Measurements from ENCODE around the gene ILF2.

ILF2 gene

GRCh38 chr1:153624965-153625611 is 45.7 kb downstream of the ILF2 start:
- H3K4me1 ChIP-seq (ENCODE audit: insufficient read depth, low read length): peaks cover 45% of the 10 kb centered on the region
- no peak overlapping the region for H3K9ac ChIP-seq (ENCODE audit: low read length)
- H3K36me3 ChIP-seq (ENCODE audit: insufficient read depth, low read length): peaks cover 5% of the 10 kb centered on the region
- peak overlapping the region; percentile 37 for H3K27ac ChIP-seq (ENCODE audit: low read depth, low read length)
- H3K27me3 ChIP-seq (ENCODE audit: control insufficient read depth in 1 of 2, insufficient read depth in 2 of 2, low read length in 2 of 2): no peaks in the 10 kb centered on the region
- H3K9me3 ChIP-seq (ENCODE audit: low read length): no peaks in the 10 kb centered on the region
- peak overlapping the region in 1 of 2 donors; percentile 27 for H3K4me3 ChIP-seq (ENCODE audit: low read depth in 1 of 2, low read length in 2 of 2)

DNA sequence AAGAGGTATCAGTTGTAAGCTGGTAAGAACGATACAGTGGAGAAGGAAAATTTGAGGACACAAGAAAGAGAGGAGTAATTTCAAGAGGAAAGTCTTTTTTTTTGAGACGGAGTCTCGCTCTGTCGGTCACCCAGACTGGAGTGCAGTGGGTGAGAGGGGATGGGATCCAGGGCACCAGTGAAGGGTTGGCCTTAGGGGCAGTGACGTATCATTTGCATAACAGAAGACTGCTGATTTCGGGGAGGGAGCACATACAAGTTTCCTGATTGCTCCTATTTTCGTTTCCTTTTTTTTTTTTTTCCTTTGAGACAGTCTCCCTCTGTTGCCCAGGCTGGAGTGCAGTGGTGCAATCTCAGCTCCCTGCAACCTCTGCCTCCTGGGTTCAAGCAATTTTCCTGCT is 47.7 kb downstream of the ILF2 start:
- Histone ChIP-seq H3K4me1 (ENCODE audit: insufficient read depth, low read length) (peaks cover 44% of the 10 kb centered on the region), H3K9ac (ENCODE audit: low read length) (no peak overlapping the region), H3K4me3 (ENCODE audit: low read depth in 1 of 2, low read length in 2 of 2) (no peak overlapping the region), H3K27ac (ENCODE audit: low read depth, low read length) (no peak overlapping the region), H3K27me3 (ENCODE audit: control insufficient read depth in 1 of 2, insufficient read depth in 2 of 2, low read length in 2 of 2) (no peaks in the 10 kb centered on the region), H3K9me3 (ENCODE audit: low read length) (no peaks in the 10 kb centered on the region), H3K36me3 (ENCODE audit: insufficient read depth, low read length) (peaks cover 5% of the 10 kb centered on the region)

DNA sequence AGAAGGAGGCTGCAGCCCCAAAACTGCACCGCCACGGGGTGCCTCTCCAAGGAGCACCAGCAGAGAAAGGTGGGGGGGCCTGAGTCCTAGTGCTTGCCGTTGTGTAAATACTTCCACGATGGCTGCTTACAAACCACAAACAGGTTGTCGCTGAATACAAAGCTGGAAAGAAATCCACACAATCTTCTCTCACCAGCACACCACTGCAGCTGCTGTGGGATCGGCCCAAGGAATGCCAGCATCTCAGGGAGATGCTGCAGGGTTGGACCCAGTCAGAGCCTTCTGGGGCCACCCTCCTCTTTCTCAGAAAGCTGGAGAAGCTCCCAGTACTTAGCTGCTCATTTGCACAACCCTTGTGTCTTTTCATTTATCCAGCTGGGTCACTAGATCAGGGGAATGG is 51.6 kb downstream of the ILF2 start:
- Histone ChIP-seq H3K36me3 (ENCODE audit: insufficient read depth, low read length) (peaks cover 5% of the 10 kb centered on the region), H3K27me3 (ENCODE audit: control insufficient read depth in 1 of 2, insufficient read depth in 2 of 2, low read length in 2 of 2) (no peaks in the 10 kb centered on the region), H3K9me3 (ENCODE audit: low read length) (no peaks in the 10 kb centered on the region), H3K9ac (ENCODE audit: low read length) (no peak overlapping the region), H3K4me1 (ENCODE audit: insufficient read depth, low read length) (peaks cover 7% of the 10 kb centered on the region), H3K27ac (ENCODE audit: low read depth, low read length) (no peak overlapping the region), H3K4me3 (ENCODE audit: low read depth in 1 of 2, low read length in 2 of 2) (no peak overlapping the region)

DNA sequence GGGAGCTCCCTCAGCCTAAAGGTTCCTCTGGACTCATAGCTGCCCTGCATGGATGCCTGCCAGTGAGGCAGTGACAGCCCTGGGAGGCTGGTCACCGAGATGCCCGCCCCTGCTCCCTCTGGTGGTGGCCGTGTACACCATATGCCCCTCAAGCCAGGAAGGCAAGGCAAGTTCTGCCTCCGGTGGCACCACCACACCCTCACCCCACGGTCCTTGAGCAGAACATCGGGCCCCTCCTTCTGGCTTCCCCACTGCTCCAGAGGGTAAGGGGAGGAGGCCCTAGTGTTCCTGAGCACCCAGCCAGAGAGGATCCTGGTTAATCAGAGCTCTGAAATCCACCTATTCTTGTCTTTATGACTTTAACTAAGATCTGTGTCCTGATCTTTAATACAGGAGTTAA is 53.1 kb downstream of the ILF2 start:
- H3K27ac ChIP-seq (ENCODE audit: low read depth, low read length): no peak overlapping the region

DNA sequence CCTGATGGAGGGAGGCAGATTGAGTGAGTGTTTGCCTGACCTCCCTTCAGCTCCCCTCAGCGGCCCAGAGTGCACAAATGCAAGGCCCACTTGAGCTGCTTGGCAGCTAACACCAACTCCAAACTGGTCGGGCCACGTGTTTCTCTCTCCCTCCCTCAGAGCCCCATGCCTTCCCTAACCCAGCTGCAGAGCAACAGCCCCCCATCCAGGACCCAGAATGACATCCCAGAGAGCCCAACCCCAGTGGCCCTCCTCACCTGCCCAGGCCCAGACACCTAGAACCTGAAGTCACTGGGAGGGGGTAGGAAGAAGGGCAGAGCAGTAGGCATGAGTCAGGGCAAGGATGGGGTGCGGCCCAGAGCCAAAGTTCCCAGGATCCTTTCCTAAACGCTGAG is 53.9 kb downstream of the ILF2 start:
- Histone ChIP-seq H3K27me3 (ENCODE audit: control insufficient read depth in 1 of 2, insufficient read depth in 2 of 2, low read length in 2 of 2) (no peaks in the 10 kb centered on the region), H3K27ac (ENCODE audit: low read depth, low read length) (no peak overlapping the region), H3K9ac (ENCODE audit: low read length) (no peak overlapping the region), H3K36me3 (ENCODE audit: insufficient read depth, low read length) (no peaks in the 10 kb centered on the region), H3K4me1 (ENCODE audit: insufficient read depth, low read length) (peaks cover 7% of the 10 kb centered on the region), H3K9me3 (ENCODE audit: low read length) (no peaks in the 10 kb centered on the region), H3K4me3 (ENCODE audit: low read depth in 1 of 2, low read length in 2 of 2) (no peak overlapping the region)

More for the DNA sequence above, 53.1 kb downstream of the ILF2 start:
- Histone ChIP-seq H3K4me3 (ENCODE audit: low read depth in 1 of 2, low read length in 2 of 2) (no peak overlapping the region), H3K27me3 (ENCODE audit: control insufficient read depth in 1 of 2, insufficient read depth in 2 of 2, low read length in 2 of 2) (no peaks in the 10 kb centered on the region), H3K4me1 (ENCODE audit: insufficient read depth, low read length) (peaks cover 7% of the 10 kb centered on the region), H3K36me3 (ENCODE audit: insufficient read depth, low read length) (peaks cover 5% of the 10 kb centered on the region), H3K9ac (ENCODE audit: low read length) (no peak overlapping the region), H3K9me3 (ENCODE audit: low read length) (no peaks in the 10 kb centered on the region)

GRCh38 chr1:153616144-153616916 is 54.5 kb downstream of the ILF2 start, which contains the start of gene S100A14:
Gene S100A14, minus strand, starts transcription at chr1:153616325. Its CDS starts 467 bp downstream, at chr1:153615858.
- no peak within 1 kb of the TSS for H3K27ac ChIP-seq (ENCODE audit: low read depth, low read length)
- H3K36me3 ChIP-seq (ENCODE audit: insufficient read depth, low read length): no peaks in the 10 kb centered on the region
- H3K4me3 ChIP-seq (ENCODE audit: low read depth in 1 of 2, low read length in 2 of 2): no peak within 1 kb of the TSS
- H3K4me1 ChIP-seq (ENCODE audit: insufficient read depth, low read length): peaks cover 13% of the 10 kb centered on the region
- H3K9me3 ChIP-seq (ENCODE audit: low read length): no peaks in the 10 kb centered on the region
- H3K9ac ChIP-seq (ENCODE audit: low read length): no peak within 1 kb of the TSS
- H3K27me3 ChIP-seq (ENCODE audit: control insufficient read depth in 1 of 2, insufficient read depth in 2 of 2, low read length in 2 of 2): no peaks in the 10 kb centered on the region

DNA sequence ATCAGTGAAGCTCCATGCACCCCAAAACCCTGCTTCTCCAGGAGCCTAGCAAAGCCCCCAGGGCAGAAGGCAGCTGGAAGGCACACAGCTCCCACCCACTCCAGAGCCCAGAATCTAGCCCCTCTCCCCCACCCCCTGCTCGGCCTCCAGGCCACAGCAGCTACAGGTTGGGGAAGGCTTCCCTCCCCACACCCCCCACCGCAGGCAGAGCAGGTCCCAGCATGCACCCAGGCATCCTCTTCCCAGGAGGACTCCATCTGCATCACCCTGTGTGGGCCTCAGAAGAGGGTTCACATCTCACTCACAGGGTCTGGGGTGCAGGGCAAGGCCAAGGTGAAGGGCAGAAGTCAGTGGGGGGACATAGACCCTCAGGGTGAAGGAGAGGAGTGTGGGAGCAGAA is 55.4 kb downstream of the ILF2 start:
- H3K27me3 ChIP-seq (ENCODE audit: control insufficient read depth in 1 of 2, insufficient read depth in 2 of 2, low read length in 2 of 2): no peaks in the 10 kb centered on the region
- H3K4me1 ChIP-seq (ENCODE audit: insufficient read depth, low read length): peaks cover 21% of the 10 kb centered on the region
- H3K9ac ChIP-seq (ENCODE audit: low read length): no peak overlapping the region
- no peak overlapping the region for H3K27ac ChIP-seq (ENCODE audit: low read depth, low read length)
- no peak overlapping the region for H3K4me3 ChIP-seq (ENCODE audit: low read depth in 1 of 2, low read length in 2 of 2)
- H3K9me3 ChIP-seq (ENCODE audit: low read length): no peaks in the 10 kb centered on the region
- H3K36me3 ChIP-seq (ENCODE audit: insufficient read depth, low read length): no peaks in the 10 kb centered on the region

- H3K9ac ChIP-seq (ENCODE audit: low read length): no peak overlapping the region
- no peaks in the 10 kb centered on the region for H3K9me3 ChIP-seq (ENCODE audit: low read length)
- H3K36me3 ChIP-seq (ENCODE audit: insufficient read depth, low read length): no peaks in the 10 kb centered on the region
- H3K4me3 ChIP-seq (ENCODE audit: low read depth in 1 of 2, low read length in 2 of 2): no peak overlapping the region
- H3K27ac ChIP-seq (ENCODE audit: low read depth, low read length): no peak overlapping the region
- no peaks in the 10 kb centered on the region for H3K27me3 ChIP-seq (ENCODE audit: control insufficient read depth in 1 of 2, insufficient read depth in 2 of 2, low read length in 2 of 2)
- peaks cover 26% of the 10 kb centered on the region for H3K4me1 ChIP-seq (ENCODE audit: insufficient read depth, low read length)
These were observed 55.9 kb downstream of the ILF2 start for GRCh38 chr1:153614906-153615305.

GRCh38 chr1:153614189-153614900 is 56.4 kb downstream of the ILF2 start:
- peaks cover 31% of the 10 kb centered on the region for H3K4me1 ChIP-seq (ENCODE audit: insufficient read depth, low read length)
- H3K9ac ChIP-seq (ENCODE audit: low read length): no peak overlapping the region
- no peak overlapping the region for H3K4me3 ChIP-seq (ENCODE audit: low read depth in 1 of 2, low read length in 2 of 2)
- H3K9me3 ChIP-seq (ENCODE audit: low read length): no peaks in the 10 kb centered on the region
- H3K27ac ChIP-seq (ENCODE audit: low read depth, low read length): no peak overlapping the region
- H3K36me3 ChIP-seq (ENCODE audit: insufficient read depth, low read length): no peaks in the 10 kb centered on the region
- H3K27me3 ChIP-seq (ENCODE audit: control insufficient read depth in 1 of 2, insufficient read depth in 2 of 2, low read length in 2 of 2): no peaks in the 10 kb centered on the region

GRCh38 chr1:153613406-153613805 is 57.4 kb downstream of the ILF2 start:
- Histone ChIP-seq H3K9me3 (ENCODE audit: low read length) (no peaks in the 10 kb centered on the region), H3K4me1 (ENCODE audit: insufficient read depth, low read length) (peaks cover 41% of the 10 kb centered on the region), H3K4me3 (ENCODE audit: low read depth in 1 of 2, low read length in 2 of 2) (peak overlapping the region; percentile 88 to 91), H3K9ac (ENCODE audit: low read length) (peak overlapping the region; percentile 78), H3K27ac (ENCODE audit: low read depth, low read length) (peak overlapping the region; percentile 84), H3K27me3 (ENCODE audit: control insufficient read depth in 1 of 2, insufficient read depth in 2 of 2, low read length in 2 of 2) (no peaks in the 10 kb centered on the region), H3K36me3 (ENCODE audit: insufficient read depth, low read length) (no peaks in the 10 kb centered on the region)

GRCh38 chr1:153612755-153613331 is 58.0 kb downstream of the ILF2 start, which contains the start of gene S100A16:
Gene S100A16, minus strand, starts transcription at chr1:153613137. Its CDS starts 4,986 bp downstream, at chr1:153608151.
- H3K27ac ChIP-seq (ENCODE audit: low read depth, low read length): peak within 1 kb of the TSS; percentile 84
- peak within 1 kb of the TSS; percentile 88 to 91 for H3K4me3 ChIP-seq (ENCODE audit: low read depth in 1 of 2, low read length in 2 of 2)
- H3K9ac ChIP-seq (ENCODE audit: low read length): peak within 1 kb of the TSS; percentile 78
- H3K9me3 ChIP-seq (ENCODE audit: low read length): no peaks in the 10 kb centered on the region
- peaks cover 4% of the 10 kb centered on the region for H3K36me3 ChIP-seq (ENCODE audit: insufficient read depth, low read length)
- H3K4me1 ChIP-seq (ENCODE audit: insufficient read depth, low read length): peaks cover 42% of the 10 kb centered on the region
- H3K27me3 ChIP-seq (ENCODE audit: control insufficient read depth in 1 of 2, insufficient read depth in 2 of 2, low read length in 2 of 2): no peaks in the 10 kb centered on the region

All from muscle layer of colon (tissue), 2 donors.